Sigmoid colon (tissue), 4 donors: ENCODE measurements around the gene PCSK5.

Experiments
- CTCF ChIP-seq, 4 experiments: fragments of 450-650 bp in 3 of 4; fragments of 200-600 bp in 1 of 4; IDR thresholded peaks; one replicate each; pipeline ENCODE4 v1.5.1; 2016 to 2019; ENCODE audit warnings: antibody characterized with exemption in 4 of 4, mild to moderate bottlenecking in 3 of 4, moderate library complexity in 2 of 4
- EP300 ChIP-seq, 4 donors: sonication (generic); formaldehyde crosslinking; IDR thresholded peaks; one replicate each; pipeline ENCODE4 v1.6.1; 2017; ENCODE audit warnings: antibody characterized with exemption in 4 of 4
- POLR2AphosphoS5 ChIP-seq, 4 donors: sonication (generic); formaldehyde crosslinking; IDR thresholded peaks; one replicate each; pipeline ENCODE4 v1.6.1; 2017; ENCODE audit warnings: antibody characterized with exemption in 4 of 4

- TF ChIP-seq CTCF (IDR thresholded peaks at IDR 0.05) (no peak), EP300 (IDR thresholded peaks at IDR 0.05) (no peak), POLR2AphosphoS5 (IDR thresholded peaks at IDR 0.05) (no peak)
Observed at GRCh38 chr9:76099516-76099915, 209.0 kb downstream of the PCSK5 start.
